ENCODE data around the gene C1QTNF2.
A peak's percentile ranks its signal among the peaks of the same experiment; 100 is the strongest.

DNA sequence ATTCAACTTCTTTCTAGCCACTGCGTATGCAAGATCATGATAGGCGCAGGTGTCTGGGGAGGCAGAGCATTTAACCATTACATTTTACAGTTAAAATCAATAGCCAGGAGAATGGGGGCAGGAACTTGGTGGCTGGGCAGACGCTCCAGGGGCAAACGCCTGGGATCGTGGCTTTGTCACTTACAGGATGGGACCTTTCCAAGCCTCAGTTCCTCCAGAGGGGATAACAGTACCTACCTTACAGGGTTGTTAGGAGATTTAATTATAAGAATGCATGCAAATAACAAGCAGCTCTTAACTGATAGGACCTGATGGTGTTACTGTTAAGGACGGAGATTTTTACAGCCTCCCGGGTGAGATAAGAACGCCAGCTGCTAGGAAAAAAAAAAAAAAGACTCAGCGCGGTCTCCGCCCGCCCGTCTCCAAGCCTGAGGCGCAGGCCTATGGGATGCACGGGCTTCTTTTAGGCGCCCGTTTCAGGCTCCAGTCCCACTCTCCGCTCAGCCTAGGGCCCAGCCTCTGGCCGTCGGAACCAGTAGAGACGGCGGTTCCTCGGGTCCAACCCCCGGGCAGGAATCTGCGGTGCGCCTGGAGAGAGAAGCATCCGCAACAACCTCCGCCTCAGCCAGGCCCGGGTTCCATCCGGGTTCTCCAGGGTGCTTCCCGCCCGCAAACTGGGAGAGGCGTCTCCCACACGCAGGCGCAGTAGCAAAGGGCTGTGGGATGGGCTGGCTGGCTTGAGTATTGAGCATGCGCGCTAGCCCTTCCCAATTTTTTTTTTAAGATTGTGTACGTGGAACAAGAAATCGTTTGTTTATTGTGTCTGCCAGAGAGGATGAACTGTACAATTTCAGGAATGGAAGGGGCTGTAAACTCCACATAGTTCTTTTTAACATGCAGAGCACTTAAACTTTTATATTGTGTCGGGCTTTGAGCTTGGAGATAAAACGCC is 29.3 kb upstream of the C1QTNF2 start, which contains the start of gene FAM200C:
- TF ChIP-seq YY1 (IDR thresholded peaks at IDR 0.05; ENCODE audit: low read depth) (no peak), CREB1 (IDR thresholded peaks at IDR 0.05; ENCODE audit: low read depth) (no peak), TAF1 (IDR thresholded peaks at IDR 0.05; ENCODE audit: low read depth) (peak; percentile 82), EGR1 (IDR thresholded peaks at IDR 0.05) (no peak), RAD21 (IDR thresholded peaks at IDR 0.05; ENCODE audit: low read depth) (no peak), FOXM1 (IDR thresholded peaks at IDR 0.05; ENCODE audit: borderline replicate concordance, low read depth) (peak; percentile 22; the same call in 1 of the 2 replicates), TCF12 (IDR thresholded peaks at IDR 0.05; ENCODE audit: low read depth) (no peak; the same call in 1 of the 2 replicates), EP300 (IDR thresholded peaks at IDR 0.05; ENCODE audit: borderline replicate concordance) (no peak)
- TF ChIP-seq, protein P1, sequence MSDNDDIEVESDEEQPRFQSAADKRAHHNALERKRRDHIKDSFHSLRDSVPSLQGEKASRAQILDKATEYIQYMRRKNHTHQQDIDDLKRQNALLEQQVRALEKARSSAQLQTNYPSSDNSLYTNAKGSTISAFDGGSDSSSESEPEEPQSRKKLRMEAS (IDR thresholded peaks at IDR 0.05), result peak; percentile 52; the same call in 1 of the 2 replicates
- TF ChIP-seq, protein P2, sequence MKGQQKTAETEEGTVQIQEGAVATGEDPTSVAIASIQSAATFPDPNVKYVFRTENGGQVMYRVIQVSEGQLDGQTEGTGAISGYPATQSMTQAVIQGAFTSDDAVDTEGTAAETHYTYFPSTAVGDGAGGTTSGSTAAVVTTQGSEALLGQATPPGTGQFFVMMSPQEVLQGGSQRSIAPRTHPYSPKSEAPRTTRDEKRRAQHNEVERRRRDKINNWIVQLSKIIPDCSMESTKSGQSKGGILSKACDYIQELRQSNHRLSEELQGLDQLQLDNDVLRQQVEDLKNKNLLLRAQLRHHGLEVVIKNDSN (IDR thresholded peaks at IDR 0.05), result no peak; the same call in 1 of the 2 replicates
